ENCODE results near the gene IFIT1B.

- no peak for TF ChIP-seq CTCF (IDR thresholded peaks at IDR 0.05; ENCODE audit: low read depth, low read length, poor library complexity, severe bottlenecking)
- TF ChIP-seq EZH2phosphoT487 (IDR thresholded peaks at IDR 0.05; ENCODE audit: borderline replicate concordance, low read length), result no peak
Measured at GRCh38 chr10:89357096-89357495, 20.8 kb upstream of the IFIT1B start.

Measured in DOHH2 (cell line).